DMS53 treated with DMSO at 0.1 percent for 48 hours (cell line): Measurements from ENCODE around the gene MON2.

Experiments
- DNase-seq: peaks from one replicate; lab custom pipeline; 2025; ENCODE audit not compliant: unreplicated experiment; lab: John Stamatoyannopoulos, UW

MON2 gene

GRCh38 chr12:62604373-62604772 lies 137.7 kb downstream of the MON2 start:
- no peak for DNase-seq

DNA sequence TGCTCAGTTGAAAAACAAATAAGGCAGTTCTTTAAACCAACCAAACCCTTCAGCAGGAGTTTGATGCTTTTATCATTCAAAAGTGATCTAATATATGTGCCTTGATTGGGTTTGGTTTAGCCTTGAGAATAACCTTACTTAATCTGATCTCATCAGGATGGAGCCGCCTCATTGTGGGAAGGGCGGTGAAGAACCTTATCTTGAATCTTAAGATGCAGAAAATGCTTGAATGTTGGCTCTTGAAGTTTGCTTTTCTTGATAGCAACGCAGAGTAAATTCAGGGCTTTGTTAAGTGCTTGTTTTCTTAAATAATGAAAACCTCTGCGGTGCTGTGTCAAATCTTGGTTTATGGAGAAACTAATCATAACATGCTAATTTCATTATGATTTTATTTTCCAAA lies 138.2 kb downstream of the MON2 start:
- DNase-seq, result no peak

- DNase-seq, result no peak
These were observed 139.4 kb downstream of the MON2 start for GRCh38 chr12:62605981-62606380.

DNA sequence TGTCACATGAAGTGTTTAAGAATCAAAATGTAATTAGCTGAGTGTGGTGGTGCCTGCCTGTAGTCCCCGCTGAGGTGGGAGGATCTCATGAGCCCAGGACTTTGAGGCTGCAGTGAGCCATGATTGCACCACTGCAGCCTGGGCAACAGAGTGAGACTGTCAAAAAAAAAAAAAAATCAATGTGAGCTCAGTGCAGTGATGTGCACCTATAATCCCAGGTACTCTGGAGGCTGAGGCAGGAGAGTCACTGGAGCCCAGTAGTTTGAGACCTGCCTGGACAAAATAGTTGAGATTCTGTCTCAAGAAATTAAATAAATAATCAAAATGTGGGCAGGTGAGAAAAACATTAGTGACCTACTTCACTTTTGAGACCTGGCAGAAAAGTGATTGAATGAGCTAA lies 140.0 kb downstream of the MON2 start:
- DNase-seq, result no peak

DNA sequence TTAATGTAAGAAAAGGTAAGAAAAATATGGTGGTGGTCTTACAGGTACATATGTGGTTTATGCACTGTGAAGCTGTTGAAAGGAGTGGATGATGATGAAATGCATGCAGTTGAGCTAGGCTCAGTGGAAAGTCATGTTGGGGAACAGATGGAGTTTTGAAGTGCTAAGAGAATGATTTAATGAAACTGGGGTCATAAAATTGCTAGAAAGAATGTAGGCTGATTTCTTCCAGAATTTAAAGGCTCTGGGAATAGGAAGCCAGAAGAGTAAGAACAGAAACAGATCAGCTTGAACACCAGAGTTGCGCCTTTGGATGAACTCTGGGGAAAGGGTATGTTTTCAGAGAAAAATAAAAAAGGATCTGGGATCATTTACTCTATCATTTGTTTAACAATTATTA lies 146.5 kb downstream of the MON2 start:
- DNase-seq, result no peak

DNA sequence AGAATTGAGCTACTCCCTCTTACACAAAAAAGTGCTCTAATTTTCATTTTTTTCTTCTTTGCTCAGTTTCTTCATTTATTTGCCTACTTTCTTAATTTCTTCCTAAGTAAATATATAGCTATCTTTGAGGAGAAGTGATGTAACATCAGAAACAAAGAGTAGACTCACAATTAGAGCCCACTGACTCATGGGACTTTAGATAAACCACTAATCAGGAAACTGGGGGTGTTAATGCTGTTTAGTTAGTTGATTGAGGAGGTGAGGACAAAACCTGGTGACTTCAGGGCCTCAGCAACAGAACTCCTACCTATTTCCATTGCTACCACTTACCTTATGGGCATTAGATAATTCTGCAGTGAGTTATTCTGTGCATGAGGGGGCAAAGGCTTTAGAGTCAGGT lies 151.7 kb downstream of the MON2 start:
- DNase-seq, result no peak

DNA sequence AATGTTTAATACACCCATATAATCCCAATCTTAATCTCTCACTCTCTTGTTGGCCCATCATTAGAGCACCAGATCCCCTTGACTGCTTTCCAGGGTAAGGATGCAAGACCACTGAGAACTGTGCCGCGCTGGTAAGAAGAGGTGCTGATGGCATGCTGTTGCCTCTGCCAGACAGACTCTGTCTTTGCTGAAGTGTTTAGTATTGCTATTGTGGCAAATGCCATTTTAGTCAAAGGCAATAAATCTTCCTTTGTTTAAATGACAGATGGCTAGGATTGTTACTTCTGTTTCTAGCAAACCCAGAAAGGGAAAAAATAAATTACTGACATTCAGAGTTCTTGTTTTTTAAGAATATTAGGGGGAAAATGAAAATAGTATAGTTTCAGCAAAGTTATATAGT lies 152.3 kb downstream of the MON2 start:
- no peak for DNase-seq

DNA sequence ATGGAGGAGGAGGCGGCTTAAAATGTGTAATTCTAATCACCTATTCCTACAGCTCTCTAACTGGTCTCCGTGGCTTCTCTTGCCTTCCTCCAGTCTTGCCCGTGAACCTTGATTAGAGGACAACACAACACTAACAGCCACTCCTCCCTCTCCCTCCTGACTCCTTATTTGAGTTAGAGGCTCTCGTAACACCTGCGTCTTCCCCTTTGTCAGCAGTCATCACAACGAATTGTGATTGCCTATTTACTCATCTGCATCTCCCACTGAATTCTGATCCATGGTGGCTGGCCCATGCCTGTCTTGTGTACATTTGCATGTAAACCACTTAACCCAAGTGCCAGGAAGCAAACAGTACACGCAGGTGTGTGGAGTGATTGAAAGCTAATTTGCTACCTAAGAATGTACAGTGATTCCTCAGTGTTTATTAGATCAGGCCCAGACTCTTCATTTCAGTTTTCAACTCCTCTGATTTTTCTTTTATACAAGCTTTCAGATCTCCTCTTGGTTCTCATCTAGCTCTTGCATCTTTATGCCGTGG lies 154.5 kb downstream of the MON2 start:
- peak; percentile 92 for DNase-seq

DNA sequence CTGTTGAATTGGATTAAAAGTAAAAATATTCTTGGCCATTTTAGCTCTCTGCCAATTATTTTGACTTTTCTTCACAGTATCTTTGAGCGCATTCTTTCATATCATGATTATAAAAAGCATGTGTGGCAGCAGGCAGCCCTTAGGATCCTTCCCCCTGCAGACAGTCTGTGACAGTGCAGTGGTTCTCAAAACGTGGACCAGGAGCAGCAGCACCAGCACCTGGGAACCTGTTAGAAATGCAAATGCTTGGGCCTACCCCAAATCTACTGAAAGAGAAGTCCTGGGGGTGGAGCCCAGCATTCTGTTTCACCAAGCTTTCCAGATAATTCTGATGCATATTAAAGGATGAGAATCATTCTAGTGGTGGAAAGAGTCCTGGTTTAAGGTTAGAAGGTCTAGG lies 155.6 kb downstream of the MON2 start:
- no peak for DNase-seq

GRCh38 chr12:62625228-62625627 lies 158.6 kb downstream of the MON2 start:
- DNase-seq, result no peak

GRCh38 chr12:62627181-62627580 lies 160.6 kb downstream of the MON2 start:
- DNase-seq, result no peak

DNA sequence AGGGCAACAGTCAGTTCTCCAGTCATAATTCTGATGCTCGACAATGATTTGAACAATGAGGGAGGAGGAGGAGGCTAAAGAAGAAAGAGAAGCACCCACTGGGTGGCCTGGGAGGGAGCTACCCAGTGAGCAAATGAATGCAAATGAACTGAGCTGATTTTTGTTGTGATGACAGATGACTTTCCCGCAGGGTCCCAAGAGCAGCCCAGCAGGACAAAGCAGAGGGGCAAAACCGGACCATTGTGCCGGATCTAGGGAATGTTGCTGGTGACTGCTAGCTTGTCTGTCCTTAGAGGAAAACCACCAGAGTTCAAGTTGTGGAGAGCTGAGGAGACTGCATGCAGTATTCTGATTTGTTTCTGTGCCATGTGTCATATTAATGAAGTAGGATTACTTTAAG lies 162.8 kb downstream of the MON2 start:
- no peak for DNase-seq

DNA sequence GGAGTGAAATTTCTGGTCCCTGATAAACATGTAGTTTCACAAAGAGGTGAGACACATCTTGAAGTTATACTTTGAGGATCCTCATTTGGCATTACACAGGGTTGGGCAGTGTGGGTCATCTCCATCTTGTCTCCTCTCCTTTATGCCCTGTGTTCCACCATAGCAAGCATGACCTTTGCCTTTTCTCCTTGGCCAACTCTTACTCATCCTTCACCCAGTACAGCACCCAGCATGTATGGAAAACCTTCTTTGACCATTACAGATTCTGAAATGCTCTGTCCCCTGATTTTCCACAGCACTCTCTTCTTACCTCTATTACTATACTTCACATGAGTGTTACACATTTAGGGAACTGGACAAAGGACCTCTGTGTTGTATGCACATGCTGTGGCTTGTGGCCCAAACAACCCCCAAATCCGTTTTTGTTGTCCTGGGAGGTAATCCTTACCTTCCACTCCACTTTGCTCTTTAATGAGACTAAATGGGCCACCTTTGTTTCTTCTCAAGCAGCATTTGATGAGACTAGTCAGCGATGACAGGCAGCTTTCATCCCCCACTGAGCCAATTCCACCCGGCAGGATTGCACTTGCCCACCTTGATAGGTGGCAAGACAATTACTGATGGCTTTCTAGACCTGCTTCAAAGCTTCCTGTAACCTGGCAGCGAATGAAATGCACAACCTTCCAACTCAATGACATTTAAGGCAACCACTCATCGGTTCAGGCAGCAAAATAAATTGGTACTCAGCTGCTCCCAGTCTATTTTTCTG lies 163.5 kb downstream of the MON2 start:
- DNase-seq, result no peak

DNA sequence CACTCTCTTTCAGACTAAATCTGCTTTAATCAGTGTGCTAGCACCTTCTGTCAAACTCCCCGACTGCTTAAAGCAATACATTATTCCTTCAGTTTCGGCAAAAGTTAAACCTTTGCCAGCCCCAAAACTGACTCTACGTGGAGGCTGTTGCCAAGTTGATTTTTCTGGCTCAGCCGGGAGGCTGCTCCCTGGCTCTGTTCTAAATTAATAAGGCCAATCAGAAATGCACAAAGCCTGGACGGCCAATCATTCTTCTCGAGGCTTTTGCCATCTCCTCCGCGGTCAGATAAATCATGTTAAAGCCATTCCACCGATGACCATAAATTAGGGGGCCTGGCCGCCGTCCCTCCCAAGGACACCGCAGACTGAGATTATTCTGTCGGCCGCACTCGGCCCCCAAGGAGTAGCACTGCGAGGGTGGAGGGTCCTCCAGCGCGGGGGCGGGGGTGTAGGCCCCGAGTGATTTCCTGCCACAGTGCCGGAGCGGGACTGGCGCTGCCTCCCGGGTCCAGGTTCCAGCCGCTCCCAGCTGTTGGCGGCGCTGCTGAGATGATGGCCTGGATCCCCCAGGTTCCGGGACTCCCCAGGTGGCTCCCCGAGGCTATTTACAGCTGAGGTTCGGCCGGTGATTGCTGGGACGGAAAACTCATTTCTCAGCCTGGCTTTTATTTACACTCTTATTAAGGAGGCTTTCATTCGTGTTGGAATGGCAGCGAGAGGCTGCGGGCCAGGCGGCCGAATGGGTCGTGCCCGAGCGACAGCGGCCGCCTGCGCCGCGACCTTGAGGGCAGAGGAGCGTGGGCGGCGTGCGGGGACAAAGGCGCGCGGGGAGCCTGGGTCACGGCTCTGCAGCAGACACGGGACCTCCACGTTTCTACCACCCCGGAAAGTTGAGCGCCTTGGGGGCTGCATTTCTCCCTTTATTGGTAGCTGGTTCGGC lies 165.1 kb downstream of the MON2 start:
- DNase-seq, result peak; percentile 48

DNA sequence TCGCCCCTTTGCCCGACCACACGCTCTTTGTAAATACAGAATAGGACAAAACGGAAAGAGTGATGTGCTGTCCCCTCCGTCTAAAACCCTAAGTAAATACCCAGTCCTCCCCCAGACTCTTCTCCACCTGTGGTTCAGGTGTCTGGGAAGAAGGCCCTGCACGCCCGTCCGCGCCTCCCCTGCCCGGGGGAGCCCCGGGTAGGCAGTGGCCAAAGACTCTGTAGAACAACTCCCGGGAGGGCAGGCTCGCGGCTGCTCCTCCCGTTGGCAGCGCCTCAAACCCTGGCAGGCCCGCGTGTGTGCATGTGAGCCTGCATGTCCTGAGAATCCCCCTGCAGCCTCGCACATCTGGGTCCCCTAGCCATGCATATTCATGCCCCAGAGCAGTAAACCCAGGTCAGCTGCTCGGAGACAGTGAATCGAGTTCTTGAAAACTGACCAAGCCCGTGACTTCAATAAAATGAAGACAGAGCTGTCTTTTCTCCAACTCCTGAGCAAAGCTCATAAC lies 165.8 kb downstream of the MON2 start:
- DNase-seq, result no peak

DNA sequence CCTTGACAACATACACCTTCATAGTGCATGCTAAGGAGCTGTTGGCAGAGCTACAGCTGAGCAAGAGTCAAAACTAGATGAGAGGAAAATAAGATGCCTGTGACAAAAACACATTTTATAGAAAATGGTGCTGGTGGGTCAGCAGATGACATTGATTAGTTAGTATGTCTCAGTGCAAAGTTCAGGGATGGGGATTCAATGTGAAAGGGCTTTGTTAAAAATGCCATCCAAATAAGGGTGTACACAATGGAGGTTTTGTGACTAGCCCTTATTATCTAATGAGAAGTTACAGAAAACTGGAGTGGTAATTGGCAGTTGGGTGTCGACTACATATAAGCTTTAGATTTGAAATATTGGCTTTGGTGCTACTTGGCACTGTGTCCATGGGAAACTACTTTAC lies 169.0 kb downstream of the MON2 start:
- DNase-seq, result no peak

DNA sequence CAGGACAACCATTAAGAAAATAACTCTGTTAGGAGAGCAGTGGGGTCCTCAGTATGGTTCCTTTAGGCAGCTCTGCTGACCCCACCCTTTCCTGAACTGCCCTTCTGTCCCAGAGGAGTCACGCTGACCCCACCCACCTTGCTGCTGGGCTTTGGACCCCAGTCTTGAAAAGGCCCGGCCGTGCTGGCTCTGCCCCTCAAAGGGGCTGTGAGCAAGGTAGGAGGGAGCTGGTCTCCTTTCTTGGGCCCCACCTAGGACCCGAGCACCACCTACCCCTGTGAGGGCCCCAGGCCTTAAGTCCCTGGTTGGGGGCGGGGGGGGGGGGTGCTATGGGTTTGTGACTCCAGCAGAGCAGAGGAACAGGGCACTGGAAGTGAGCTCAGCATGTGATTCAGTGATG lies 171.1 kb downstream of the MON2 start:
- no peak for DNase-seq

DNA sequence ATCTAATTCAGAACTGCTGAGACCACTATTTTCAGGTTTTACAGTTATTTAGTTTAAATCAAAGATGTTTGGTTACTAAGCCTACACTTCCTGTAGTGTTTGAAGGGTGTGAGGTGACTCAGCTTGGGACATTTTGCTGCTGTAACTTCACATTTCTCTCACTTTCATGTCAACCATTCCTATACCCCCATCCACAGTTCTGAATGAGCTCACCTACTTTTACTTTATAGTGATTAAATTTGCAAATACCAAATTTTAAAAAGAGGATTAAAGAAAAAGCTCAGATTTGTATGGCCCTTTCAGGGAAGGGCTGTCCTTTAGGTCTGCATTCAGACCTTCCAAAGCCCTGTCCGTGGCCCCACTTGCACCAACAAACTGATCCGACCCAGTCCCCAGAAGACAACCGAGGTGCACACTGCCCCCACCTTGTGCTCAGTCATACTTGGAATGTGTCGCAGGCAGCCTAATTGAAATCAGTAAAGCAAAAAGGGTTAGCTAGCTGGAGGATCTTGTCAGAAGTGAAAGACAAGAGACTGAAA lies 174.4 kb downstream of the MON2 start:
- DNase-seq, result peak; percentile 34

GRCh38 chr12:62642486-62642885 lies 175.9 kb downstream of the MON2 start:
- no peak for DNase-seq

- no peak for DNase-seq
These were observed 176.9 kb downstream of the MON2 start for GRCh38 chr12:62643486-62643885.

GRCh38 chr12:62646566-62646965 lies 179.9 kb downstream of the MON2 start:
- DNase-seq, result no peak

GRCh38 chr12:62647586-62647985 lies 181.0 kb downstream of the MON2 start:
- no peak for DNase-seq
